NCI-H526 (cell line): ENCODE results near the gene PDE6D.
"Not testable (repeated sequence)": the region's sequence is repeated elsewhere in the genome, so short reads cannot be mapped to it uniquely, and the experiment has no call there.

ENCODE experiments used
- DNase-seq, 2 experiments: peaks; one replicate each; lab custom pipeline; 2025; lab: John Stamatoyannopoulos, UW

Gene PDE6D

DNA sequence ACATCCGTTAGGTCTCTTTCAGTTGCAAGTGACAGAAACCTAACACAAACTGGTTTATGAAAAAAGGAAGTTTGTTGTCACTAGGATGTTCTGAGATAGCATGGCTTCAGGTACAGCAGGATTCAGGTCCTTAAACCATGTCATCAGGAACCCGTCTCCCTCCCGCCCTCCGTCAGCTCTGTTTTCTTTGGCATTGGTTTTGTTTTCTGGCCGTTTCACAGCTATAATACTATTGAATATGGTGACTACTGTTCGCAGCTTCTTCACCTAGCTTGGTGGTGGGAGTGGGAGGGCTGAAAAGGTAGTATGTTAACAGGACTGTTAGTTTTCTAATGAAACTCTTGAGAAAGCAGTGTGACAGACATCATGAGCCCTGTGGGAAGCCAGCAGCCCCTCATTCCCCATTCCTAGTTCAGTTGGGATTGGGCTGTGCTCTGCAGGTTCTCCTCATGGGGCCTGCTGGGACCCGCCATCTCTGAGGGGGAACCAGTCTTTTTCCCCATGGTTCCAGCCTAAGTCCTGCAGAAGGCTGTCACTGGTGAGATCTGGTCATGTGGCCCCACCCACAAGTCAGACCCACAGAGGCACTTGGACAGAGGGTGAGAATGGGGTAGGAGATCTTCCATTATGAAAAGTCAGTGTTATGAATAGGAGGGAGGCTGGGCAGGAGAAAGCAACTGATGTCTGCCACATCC, 60.6 kb downstream of the PDE6D start:
- DNase-seq, result no peak

GRCh38 chr2:231718799-231719198, 62.3 kb downstream of the PDE6D start:
- no peak for DNase-seq

- no peak for DNase-seq
Measured at GRCh38 chr2:231717281-231718171, 63.6 kb downstream of the PDE6D start.

DNA sequence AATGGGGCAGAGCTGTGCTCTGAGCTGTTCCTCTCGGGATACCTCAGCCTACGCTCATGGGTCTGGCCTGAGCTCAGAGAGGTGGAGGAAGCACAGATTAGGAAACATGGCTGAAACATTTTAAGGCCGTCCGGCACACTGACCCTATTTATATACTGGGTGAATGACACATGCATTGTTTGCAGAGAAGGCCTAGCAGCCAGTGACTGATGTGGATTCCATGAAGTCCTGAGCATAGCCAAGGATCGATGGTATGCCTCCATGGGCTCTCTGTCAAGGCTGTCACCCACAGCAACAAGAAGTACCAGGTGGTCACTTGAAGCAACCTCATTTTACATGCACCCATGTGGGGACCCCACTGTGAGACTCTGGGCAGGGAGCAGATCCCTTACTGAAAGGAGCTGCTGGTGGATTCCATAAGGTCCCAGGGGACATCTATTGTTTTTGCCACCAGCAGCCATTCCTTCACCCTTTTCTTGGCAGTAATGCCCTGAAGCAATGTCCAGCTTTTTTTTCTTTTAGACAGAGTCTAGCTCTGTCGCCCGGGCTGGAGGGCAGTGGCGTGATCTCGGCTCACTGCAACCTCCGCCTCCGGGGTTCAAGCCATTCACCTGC, 64.3 kb downstream of the PDE6D start:
- no peak for DNase-seq

DNA sequence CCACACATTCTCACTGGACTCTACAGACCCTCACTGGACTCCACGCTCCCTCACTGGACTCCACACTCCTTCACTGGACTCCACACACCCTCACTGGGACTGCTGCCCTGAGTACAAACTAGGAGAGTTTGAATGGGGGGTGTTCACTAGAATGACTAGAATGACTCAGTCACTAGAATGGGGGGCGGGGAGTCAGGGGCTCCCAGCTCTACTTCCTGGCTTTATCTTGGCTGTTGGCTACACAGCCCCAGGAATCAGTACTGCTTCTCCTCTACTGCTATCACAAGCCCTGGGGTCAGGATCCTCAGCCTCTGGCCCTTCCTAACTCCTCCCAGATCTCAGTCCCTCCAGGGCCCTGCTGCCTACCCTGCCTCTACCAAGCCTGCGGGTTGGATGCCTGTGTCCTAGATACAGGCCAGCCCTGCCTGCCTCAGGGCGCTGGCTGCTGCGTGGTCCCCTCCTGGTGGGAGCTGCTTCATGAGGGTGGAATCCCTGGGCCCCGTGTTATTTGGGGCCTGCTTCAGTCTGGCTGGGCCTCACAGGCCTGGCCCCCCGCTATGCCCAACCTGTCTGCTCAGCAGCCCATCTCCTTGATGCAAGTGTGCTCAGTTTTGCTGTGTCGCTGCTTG, 65.0 kb downstream of the PDE6D start:
- no peak for DNase-seq

DNA sequence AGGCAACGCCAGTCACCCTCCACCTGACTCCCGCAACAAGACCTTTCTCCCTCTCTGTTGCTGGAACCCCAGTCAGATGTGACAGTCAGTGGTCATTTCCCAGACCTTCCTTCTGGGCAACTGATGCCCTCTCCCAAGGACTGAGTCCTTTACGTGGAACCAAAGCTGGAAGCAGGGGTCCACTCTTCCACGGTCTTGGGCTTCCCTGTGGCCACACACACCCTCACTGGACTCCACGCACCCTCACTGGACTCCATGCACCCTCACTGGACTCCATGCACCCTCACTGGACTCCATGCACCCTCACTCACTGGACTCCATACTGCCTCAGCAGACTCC, 65.6 kb downstream of the PDE6D start:
- no peak for DNase-seq

- DNase-seq, result peak; percentile 72 to 92
Measured at GRCh38 chr2:231714639-231715498, 66.2 kb downstream of the PDE6D start.

DNA sequence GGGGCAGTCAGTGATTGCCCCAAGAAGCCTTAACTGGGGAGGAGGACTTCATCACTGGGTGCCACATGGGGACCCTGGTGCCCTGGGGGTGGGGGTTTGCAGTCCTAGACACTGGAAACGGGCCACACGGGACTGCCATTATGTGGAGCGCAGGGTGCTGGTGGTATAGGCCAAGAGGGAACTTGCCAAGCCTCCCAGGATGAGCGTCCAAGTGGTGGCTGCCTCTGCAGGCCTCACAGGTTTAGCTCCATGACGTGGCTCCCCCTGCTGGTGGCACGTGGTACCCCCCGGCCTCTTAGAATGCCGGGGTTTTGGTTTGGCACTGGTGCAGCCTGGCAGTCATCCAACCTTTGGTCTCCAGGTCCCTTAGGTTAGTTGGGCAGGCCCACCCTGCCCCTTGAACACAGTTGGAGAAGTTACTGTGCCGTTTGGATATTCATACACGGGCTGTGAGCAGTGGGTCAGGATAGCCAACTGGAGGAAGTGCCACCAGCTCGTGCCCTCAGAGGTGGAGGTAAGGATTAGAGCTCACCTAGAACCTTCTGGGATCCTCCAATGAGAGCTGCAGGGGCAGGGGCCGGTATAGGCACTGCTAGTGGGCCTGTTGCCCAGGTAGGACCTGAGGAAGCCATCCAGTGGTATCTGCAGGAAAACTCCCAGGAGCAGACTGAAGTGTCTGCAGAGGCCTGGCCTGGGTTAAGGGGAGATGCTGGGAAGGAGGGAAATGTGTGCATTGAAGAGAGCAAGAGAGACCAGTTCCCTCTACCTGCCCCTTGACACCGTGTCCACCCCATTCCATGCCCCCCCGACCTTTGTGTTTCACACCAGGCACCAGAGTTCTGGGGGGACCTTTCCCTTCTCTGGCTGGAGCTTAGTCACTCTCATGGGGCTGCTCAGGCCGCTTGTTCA, 67.1 kb downstream of the PDE6D start:
- peak; percentile 82 to 94 for DNase-seq

DNA sequence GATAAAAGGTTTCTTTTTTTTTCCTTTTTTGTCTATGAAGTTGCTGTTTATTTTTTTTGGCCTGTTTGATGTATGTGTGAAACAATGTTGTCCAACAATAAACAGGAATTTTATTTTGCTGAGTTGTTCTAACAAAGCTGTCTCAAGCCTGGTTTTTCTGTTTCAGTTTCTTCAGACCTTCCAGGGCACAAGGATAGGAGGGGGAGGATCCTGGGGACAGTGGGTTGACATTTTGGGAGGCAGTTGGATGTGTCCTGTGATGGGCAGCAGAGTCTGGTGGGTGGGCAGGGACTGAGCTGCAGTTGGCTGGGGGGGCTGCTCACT, 67.7 kb downstream of the PDE6D start:
- DNase-seq, result not testable (repeated sequence)

DNA sequence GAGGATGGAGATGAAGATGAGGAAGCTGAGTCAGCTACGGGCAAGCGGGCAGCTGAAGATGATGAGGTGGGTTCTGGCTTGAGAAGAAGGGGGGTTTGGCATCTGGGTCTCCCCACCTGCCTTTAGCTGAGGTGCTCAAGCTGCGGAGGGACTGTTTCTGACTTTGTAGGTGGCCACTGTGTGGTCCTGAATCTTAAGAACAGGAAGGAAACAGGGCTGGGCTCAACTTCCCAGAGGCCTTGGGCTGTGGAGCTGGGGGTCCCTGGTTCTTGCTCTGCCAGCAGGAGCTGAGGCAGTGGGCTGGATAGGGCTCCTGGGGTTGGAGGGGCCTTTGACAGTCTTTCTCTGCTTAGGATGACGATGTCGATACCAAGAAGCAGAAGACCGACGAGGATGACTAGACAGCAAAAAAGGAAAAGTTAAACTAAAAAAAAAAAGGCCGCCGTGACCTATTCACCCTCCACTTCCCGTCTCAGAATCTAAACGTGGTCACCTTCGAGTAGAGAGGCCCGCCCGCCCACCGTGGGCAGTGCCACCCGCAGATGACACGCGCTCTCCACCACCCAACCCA, 68.5 kb downstream of the PDE6D start:
- not testable (repeated sequence) for DNase-seq

- no peak for DNase-seq
Measured at GRCh38 chr2:231711677-231712450, 69.2 kb downstream of the PDE6D start.

DNA sequence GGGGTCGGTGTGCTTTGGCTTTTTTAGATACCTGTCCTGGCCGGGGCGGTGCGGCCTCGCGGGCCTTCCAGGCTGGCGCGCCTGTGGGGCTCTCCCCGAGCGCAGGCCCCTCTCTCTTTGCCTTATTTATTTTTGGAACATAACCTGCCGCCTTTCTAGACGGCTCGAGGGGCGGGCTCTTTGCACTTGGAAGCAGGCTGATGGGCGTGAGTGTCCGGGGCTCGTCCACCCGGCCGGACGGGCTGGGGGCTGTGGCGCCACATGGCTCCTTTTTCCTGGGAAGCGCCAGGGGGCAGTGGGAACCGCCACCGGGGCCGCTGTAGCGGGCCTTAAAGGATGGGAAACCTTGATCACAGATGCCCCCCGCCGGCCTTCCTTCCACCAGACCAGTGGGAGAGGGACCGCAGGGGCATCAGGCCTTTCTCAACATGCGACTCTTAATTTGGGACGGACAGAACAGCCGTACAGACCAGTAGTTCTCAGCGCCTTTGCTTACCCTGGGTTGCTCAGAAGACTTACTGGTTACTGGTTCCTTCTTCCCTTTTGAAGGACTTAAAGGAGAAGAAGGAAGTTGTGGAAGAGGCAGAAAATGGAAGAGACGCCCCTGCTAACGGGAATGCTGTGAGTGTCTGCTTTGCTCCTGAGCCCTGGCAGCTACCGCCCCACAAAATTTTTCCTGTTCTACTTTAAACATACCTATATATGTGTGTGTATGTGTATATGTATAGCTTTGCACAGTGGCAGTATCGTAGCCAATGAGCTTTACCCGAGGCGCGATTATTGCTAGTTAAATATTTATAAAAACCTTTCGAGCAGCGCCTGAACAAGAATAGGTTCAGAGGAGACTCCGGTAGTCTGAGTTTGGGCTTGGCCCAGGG, 70.0 kb downstream of the PDE6D start:
- DNase-seq, result no peak

DNA sequence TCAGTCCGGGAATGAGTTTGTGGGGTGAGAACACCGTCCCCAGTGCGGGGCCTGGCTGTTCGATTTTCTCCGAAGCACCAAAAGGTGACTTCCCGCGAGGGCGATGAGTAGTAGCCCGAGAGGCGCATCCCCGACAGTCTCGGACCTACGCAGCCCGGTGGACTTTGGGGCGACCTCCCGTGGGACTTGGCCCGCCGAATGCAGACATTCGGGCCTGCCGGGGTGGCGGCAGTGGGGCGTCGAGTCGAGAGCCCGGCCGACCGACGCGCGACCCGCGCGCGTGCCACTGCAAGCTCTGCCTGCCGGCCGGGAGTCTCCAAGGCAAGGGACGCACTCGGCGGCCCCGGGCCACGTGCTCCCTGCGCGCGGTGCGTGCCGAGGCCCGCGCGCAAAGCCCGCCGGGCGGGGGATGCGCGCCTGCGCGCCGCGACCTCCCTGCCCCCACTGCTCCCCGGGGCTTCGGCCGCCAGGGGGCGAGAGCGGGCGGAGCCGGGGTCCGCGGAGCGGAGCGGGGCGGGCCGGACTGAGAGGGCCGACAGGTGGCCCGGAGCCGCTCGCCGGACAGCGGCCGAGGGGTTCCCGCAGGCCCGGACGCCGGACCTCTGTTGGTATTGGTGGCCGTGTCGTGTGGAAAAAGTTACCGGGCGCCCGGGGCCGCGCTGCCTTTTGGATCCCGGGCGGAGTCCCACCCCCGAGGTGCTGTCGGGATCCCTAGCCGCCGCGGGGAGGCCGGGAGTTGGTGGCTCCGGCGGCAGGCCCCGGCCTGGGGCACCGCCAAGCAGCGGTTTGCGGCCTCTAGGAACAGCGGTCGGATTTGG, 70.9 kb downstream of the PDE6D start:
- DNase-seq, result peak; percentile 19 to 87

GRCh38 chr2:231709636-231709980, 71.5 kb downstream of the PDE6D start:
- peak in 1 of 2 experiments; percentile 51 for DNase-seq

- DNase-seq, result no peak
Measured at GRCh38 chr2:231708773-231709635, 72.1 kb downstream of the PDE6D start.

- peak; percentile 97 to 99 for DNase-seq
Measured at GRCh38 chr2:231707927-231708772, 72.9 kb downstream of the PDE6D start, which contains the start of gene PTMA. Gene PTMA (plus strand): TSS chr2:231708525. CDS start chr2:231708707, 182 bp downstream.
